Activated CD4-positive, alpha-beta T cell treated with anti-CD3 and anti-CD28 coated beads for 4 hours (primary cell): ENCODE results near the gene FRMPD1.

Source experiments
- DNase-seq, 2 donors: peaks; one replicate each; pipeline ENCODE4 v3.0.0-alpha.2; 2020

FRMPD1 gene

DNA sequence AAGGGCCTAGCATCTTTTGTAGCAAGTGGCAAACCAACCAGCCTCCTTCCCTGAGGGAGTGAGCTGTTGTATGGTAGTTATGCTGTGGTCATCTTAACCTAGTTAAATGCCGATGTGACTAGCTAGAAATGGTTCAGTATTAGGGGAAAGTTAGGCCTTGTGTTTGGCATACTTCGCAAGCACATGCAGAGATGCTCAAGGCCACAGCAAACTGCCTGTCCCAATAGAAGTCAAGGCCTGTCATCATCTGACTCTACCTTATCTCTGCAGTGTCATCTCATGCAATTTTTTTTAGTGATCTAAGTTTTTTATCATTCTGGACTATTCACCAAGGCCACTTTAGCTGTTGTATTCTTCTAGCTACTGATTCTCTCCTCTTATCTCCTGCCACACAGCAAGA is 139.3 kb downstream of the FRMPD1 start:
- DNase-seq: no peak

- no peak for DNase-seq
Observed at GRCh38 chr9:37792122-37792521, 141.4 kb downstream of the FRMPD1 start.

DNA sequence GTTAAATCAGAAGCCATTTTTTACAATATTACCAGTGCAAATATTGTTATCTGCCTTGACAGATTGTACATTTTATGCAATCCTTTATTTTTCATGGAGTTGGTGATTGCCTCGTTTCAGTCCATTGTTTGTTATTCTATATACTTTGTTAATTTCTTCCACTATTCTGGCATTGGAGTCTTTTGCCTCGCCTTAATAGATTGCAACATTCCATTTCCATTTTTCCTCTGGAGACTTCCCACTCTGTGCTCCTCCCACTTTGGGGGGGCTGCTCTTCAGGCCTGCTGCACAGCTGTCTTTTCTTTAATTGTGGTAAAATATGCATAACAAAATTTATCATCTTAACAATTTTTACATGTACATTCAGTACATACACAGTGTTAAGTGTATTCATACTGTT is 145.5 kb downstream of the FRMPD1 start:
- no peak for DNase-seq
